Brain microvascular endothelial cell (primary cell): ENCODE data around the gene TBC1D3B.
"Not testable (repeated sequence)": the region's sequence is repeated elsewhere in the genome, so short reads cannot be mapped to it uniquely, and the experiment has no call there.

ENCODE experiments used
- DNase-seq: peaks from one replicate; pipeline ENCODE4 v3.0.0-alpha.2; 2020
- H3K27ac ChIP-seq: fragments of 250-450 bp; sonication (Bioruptor Pico); 2 replicates; pipeline ENCODE4 v1.5.1; 2020; ENCODE audit warnings: mild to moderate bottlenecking, moderate library complexity
- H3K27me3 ChIP-seq: fragments of 250-450 bp; sonication (Bioruptor Pico); replicated peaks from 2 replicates; pipeline ENCODE4 v1.5.1; 2020; ENCODE audit warnings: mild to moderate bottlenecking
- H3K36me3 ChIP-seq: fragments of 250-450 bp; sonication (Bioruptor Pico); replicated peaks from 2 replicates; pipeline ENCODE4 v1.5.1; 2020; ENCODE audit warnings: mild to moderate bottlenecking
- H3K4me3 ChIP-seq: 2 replicates; pipeline ENCODE4 v1.5.1; 2011; ENCODE audit warnings: low read depth, mild to moderate bottlenecking, control low read depth, low read length, moderate library complexity
- in situ Hi-C: cut with HindIII; loops from 2 replicates; pipeline ENCODE4 v1.10.0; 2017; ENCODE audit warnings: low sequenced_read_pairs, low pct_ligation_motif_present
- TF ChIP-seq, protein P1 (sequence below): IDR thresholded peaks from 2 replicates; pipeline ENCODE4 v1.5.1; 2011; ENCODE audit warnings: low read depth, mild to moderate bottlenecking, moderate library complexity, low read length, control low read depth, inconsistent platforms; ENCODE audit errors: missing control alignments

TBC1D3B gene

DNA sequence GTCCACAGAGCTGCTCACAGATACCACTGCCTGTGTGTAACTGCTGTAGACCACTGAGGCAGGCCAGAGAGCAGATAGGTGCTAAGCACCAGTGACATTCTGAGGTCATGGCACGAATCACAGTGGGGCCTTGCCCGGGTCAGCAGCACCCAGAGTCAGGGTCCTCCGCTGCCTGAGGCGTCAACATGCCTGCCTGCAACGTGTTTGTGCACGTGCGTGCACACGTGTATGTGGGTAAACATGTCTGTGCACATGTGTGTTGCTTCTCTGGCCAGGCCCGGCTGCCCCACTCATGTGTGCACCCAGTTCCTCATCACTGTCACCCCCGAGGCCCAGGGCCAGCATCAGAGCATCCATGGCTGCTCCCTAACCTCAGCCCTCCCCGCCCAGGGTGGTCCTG lies at the start of gene TBC1D3B:
Gene TBC1D3B, minus strand, starts transcription at position 101 of the 400 bp plus-strand sequence. CDS start 1,586 bp downstream, outside the sequence.
- H3K27ac ChIP-seq, in situ Hi-C loops: not testable (repeated sequence)

DNA sequence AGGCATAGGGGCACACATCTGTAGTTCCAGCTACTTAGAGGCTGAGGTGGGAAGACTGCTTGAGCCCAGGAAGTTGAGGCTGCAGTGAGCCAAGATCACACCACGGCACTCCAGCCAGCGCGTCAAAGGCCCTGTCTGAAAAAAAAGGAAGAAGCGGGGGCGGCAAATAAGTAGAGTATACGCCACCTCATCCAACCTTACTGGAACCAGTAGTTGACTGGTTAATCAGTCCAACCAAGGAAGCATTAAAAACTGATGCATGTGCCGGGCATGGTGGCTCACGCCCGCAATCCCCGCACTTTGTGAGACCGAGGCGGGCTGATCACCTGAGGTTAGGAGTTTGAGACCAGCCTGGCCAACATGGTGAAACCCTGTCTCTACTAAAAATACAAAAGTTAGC lies 46.5 kb upstream of the TBC1D3B start:
- DNase-seq, H3K36me3 ChIP-seq, H3K4me3 ChIP-seq, H3K27ac ChIP-seq, H3K27me3 ChIP-seq, in situ Hi-C loops: not testable (repeated sequence)

More for the DNA sequence above, at the start of gene TBC1D3B:
- not testable (repeated sequence) for H3K27me3 ChIP-seq, H3K4me3 ChIP-seq, DNase-seq, H3K36me3 ChIP-seq

DNA sequence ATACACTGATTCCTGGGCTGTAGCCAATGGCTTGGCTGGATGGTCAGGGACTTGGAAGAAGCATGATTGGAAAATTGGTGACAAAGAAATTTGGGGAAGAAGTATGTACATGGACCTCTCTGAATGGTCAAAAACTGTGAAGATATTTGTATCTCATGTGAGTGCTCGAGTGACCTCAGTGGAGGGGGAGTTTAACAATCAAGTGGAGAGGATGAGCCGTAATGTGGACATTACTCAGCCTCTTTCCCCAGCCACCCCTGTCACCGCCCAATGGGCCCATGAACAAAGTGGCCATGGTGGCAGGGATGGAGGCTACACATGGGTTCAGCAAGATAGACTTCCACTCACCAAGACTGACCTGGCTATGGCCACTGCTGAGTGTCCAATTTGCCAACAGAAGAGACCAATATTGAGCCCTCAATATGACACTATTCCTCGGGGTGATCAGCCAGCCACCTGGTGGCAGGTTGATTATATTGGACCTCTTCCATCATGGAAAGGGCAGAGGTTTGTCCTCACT lies 45.2 kb upstream of the TBC1D3B start:
- H3K27me3 ChIP-seq, H3K36me3 ChIP-seq, H3K4me3 ChIP-seq, in situ Hi-C loops, H3K27ac ChIP-seq, DNase-seq: not testable (repeated sequence)

DNA sequence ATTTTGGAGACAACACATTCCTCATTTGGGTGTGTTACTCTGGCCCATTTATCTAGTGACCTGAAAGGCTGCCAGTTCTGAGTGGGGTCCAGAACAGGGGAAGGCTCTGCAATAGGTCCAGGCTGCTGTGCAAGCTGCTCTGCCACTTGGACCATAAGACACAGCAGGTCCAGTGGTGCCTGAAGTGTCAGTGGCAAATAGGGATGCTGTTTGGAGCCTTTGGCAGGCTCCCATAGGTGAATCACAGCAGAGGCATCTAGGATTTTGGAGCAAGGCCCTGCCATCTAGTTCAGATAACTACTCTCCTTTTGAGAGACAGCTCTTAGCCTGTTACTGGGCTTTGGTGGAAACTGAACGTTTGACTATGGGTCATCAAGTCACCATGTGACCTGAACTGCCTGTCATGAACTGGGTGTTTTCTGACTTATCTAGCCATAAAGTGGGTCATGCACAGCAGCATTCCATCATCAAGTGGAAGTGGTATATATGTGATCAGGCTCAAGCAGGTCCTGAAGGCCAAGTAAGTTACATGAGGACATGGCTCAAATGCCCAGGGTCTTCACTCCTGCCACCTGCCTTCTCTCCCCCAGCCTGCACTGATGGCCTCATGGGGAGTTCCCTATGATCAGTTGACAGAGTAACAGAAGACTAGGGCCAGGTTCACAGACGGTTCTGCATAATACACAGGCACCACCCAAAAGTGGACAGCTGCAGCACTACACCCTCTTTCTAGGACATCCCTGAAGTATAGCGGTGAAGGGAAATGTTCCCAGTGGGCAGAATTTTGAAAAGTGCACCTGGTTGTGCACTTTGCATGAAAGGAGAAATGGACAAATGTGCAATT lies 44.5 kb upstream of the TBC1D3B start:
- H3K27me3 ChIP-seq, H3K36me3 ChIP-seq, H3K4me3 ChIP-seq, H3K27ac ChIP-seq, in situ Hi-C loops, DNase-seq: not testable (repeated sequence)

DNA sequence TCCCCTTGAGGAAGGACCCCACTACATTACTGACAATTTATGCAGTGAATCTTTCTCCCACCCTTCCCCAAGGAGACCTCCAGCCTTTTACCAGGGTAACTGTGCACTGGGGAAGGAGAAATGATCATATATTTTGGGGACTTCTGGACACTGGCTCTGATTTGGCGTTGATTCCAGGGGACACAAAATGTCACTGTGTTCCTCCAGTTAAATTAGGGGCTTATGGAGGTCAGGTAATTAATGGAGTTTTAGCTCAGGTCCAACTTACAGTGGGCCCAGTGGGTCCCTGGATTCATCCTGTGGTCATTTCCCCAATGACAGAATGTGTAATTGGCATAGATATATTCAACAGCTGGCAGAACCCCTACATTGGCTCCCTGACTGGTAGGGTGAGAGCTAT lies 43.1 kb upstream of the TBC1D3B start:
- DNase-seq, H3K36me3 ChIP-seq, H3K27ac ChIP-seq, in situ Hi-C loops, H3K27me3 ChIP-seq, H3K4me3 ChIP-seq: not testable (repeated sequence)

DNA sequence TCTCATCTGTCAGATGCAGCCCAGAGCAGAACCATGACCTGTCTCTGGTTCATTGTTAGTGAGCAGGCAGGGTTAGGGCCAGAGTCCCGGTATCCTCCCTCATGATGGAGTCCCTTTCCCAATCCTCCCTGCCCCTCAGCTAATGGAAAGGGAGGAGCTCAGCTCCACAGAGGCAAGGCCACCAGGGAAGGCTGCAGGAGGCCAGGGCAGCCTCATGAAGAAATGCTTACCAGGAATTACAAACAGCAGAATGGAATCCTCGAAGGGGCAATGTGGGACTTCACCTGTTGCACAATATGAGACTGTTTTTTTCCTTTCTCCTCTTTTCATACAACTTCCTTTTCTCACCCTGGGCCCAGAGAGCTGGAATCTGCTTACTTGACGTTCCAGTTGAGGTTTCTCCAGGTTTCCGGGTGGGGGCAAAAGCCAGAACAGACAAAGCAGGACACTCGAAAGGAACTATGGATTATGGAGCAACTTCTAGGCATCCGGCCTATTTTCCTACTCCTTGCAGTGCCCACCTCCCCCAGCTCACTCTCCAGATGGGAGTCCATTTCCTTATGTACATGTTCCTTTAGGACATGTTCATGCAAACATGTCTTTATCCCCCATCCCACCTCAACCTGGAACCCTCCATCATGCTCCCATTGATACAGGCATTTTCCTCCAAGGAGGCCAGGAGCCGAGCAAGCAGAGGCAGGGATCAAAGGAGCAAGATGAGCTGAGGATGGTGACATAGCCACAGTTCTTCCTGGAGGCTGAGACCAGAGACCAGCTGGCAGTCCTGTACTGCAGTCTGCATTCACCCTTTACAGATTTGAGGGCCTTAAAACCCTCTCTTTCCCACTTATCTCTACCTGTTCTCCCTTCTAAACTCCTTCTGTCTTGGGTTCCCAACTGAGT lies 39.2 kb upstream of the TBC1D3B start:
- DNase-seq, H3K4me3 ChIP-seq, H3K27ac ChIP-seq, in situ Hi-C loops, H3K27me3 ChIP-seq, H3K36me3 ChIP-seq: not testable (repeated sequence)

DNA sequence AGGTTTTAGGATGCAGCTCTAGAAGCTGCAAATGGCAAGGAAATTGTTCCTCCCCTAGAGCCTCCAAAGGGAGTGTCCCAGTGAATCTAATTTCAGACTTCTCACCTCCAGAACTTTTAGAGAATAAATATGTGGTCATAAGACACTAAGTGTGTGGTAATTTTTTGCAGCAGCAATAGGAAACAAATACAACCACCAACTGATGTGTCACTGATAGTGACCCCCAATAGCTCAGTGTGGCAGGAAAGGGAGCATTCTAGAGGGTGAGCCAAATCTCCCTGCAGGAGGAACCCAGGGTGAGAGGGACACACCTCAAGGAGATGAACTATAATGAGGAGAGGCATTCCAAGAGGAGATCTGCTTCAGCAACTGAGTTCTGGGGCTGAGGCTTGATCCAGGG lies 38.5 kb upstream of the TBC1D3B start:
- TF ChIP-seq, protein P1, sequence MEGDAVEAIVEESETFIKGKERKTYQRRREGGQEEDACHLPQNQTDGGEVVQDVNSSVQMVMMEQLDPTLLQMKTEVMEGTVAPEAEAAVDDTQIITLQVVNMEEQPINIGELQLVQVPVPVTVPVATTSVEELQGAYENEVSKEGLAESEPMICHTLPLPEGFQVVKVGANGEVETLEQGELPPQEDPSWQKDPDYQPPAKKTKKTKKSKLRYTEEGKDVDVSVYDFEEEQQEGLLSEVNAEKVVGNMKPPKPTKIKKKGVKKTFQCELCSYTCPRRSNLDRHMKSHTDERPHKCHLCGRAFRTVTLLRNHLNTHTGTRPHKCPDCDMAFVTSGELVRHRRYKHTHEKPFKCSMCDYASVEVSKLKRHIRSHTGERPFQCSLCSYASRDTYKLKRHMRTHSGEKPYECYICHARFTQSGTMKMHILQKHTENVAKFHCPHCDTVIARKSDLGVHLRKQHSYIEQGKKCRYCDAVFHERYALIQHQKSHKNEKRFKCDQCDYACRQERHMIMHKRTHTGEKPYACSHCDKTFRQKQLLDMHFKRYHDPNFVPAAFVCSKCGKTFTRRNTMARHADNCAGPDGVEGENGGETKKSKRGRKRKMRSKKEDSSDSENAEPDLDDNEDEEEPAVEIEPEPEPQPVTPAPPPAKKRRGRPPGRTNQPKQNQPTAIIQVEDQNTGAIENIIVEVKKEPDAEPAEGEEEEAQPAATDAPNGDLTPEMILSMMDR: no peak
- no peaks in the 10 kb centered on the region for H3K36me3 ChIP-seq
- in situ Hi-C loops: no loop called here
- no peak overlapping the region for H3K4me3 ChIP-seq
- H3K27ac ChIP-seq: no peak overlapping the region
- no peak for DNase-seq
- no peaks in the 10 kb centered on the region for H3K27me3 ChIP-seq

DNA sequence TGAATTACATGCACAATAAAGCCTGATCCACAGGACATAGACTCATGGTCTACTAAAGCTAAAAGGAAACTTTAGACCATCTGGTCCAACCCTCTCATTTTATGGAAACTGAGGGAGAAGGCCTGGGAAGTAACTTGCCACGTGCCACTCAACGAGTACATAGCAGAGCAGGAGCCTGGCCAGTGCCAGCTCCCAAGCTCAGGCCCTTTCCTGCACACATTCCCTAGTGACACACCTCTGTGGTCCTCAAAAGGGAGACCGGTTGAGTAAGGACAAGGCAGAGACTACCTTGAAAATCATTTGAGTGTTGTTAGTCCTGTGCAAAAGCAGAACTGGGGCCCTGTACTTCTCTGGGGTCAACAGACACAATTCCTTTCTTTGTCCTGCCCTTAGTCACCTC lies 37.3 kb upstream of the TBC1D3B start:
- TF ChIP-seq, protein P1: no peak
- Histone ChIP-seq H3K27ac (no peak overlapping the region), H3K4me3 (no peak overlapping the region), H3K36me3 (no peaks in the 10 kb centered on the region), H3K27me3 (no peaks in the 10 kb centered on the region)
- in situ Hi-C loops: no loop called here
- no peak for DNase-seq
